Measurements from ENCODE around the gene MYOZ2.
"Not testable (repeated sequence)": the region's sequence is repeated elsewhere in the genome, so short reads cannot be mapped to it uniquely, and the experiment has no call there.

MYOZ2 gene

GRCh38 chr4:119130365-119131065 is 5.1 kb upstream of the MYOZ2 start:
- DNase-seq, result no peak

GRCh38 chr4:119131164-119131563 is 4.5 kb upstream of the MYOZ2 start:
- DNase-seq, result no peak

- DNase-seq, result no peak
Observed at GRCh38 chr4:119132306-119132705, 3.3 kb upstream of the MYOZ2 start.

GRCh38 chr4:119136546-119136945 is 914 bp downstream of the MYOZ2 start:
- DNase-seq, result peak; percentile 18

GRCh38 chr4:119138046-119138445 is 2.4 kb downstream of the MYOZ2 start:
- DNase-seq, result peak; percentile 68

GRCh38 chr4:119139311-119139710 is 3.7 kb downstream of the MYOZ2 start:
- DNase-seq, result peak; percentile 25

- no peak for DNase-seq
Observed at GRCh38 chr4:119139822-119140252, 4.2 kb downstream of the MYOZ2 start.

GRCh38 chr4:119141283-119141682 is 5.7 kb downstream of the MYOZ2 start:
- not testable (repeated sequence) for DNase-seq

- no peak for DNase-seq
Observed at GRCh38 chr4:119142833-119143232, 7.2 kb downstream of the MYOZ2 start.

- DNase-seq, result not testable (repeated sequence)
Observed at GRCh38 chr4:119143341-119143740, 7.7 kb downstream of the MYOZ2 start.

- DNase-seq, result no peak
Observed at GRCh38 chr4:119149110-119149509, 13.5 kb downstream of the MYOZ2 start.

- DNase-seq, result no peak
Observed at GRCh38 chr4:119151161-119151560, 15.5 kb downstream of the MYOZ2 start.

GRCh38 chr4:119152741-119153140 is 17.1 kb downstream of the MYOZ2 start:
- no peak for DNase-seq

GRCh38 chr4:119162174-119162573 is 26.5 kb downstream of the MYOZ2 start:
- no peak for DNase-seq

- no peak for DNase-seq
Observed at GRCh38 chr4:119165767-119166166, 30.1 kb downstream of the MYOZ2 start.

- DNase-seq, result no peak
Observed at GRCh38 chr4:119170195-119170594, 34.6 kb downstream of the MYOZ2 start.

- DNase-seq, result no peak
Observed at GRCh38 chr4:119172223-119172622, 36.6 kb downstream of the MYOZ2 start.

- not testable (repeated sequence) for DNase-seq
Observed at GRCh38 chr4:119173729-119174361, 38.2 kb downstream of the MYOZ2 start.

- no peak for DNase-seq
Observed at GRCh38 chr4:119179011-119179410, 43.4 kb downstream of the MYOZ2 start.

- DNase-seq, result no peak
Observed at GRCh38 chr4:119184128-119184527, 48.5 kb downstream of the MYOZ2 start.

- no peak for DNase-seq
Observed at GRCh38 chr4:119189638-119190037, 54.0 kb downstream of the MYOZ2 start.

GRCh38 chr4:119190354-119190753 is 54.7 kb downstream of the MYOZ2 start:
- no peak for DNase-seq

GRCh38 chr4:119191505-119191904 is 55.9 kb downstream of the MYOZ2 start:
- no peak for DNase-seq

- no peak for DNase-seq
Observed at GRCh38 chr4:119197772-119198212, 62.2 kb downstream of the MYOZ2 start.

GRCh38 chr4:119204916-119205315 is 69.3 kb downstream of the MYOZ2 start:
- DNase-seq, result no peak

All from fibroblast of upper back skin (primary cell).